GDM1 (cell line): Measurements from ENCODE around the gene HNRNPM.

Experiments used
- DNase-seq: peaks from one replicate; lab custom pipeline; 2025; lab: John Stamatoyannopoulos, UW

Gene HNRNPM

DNA sequence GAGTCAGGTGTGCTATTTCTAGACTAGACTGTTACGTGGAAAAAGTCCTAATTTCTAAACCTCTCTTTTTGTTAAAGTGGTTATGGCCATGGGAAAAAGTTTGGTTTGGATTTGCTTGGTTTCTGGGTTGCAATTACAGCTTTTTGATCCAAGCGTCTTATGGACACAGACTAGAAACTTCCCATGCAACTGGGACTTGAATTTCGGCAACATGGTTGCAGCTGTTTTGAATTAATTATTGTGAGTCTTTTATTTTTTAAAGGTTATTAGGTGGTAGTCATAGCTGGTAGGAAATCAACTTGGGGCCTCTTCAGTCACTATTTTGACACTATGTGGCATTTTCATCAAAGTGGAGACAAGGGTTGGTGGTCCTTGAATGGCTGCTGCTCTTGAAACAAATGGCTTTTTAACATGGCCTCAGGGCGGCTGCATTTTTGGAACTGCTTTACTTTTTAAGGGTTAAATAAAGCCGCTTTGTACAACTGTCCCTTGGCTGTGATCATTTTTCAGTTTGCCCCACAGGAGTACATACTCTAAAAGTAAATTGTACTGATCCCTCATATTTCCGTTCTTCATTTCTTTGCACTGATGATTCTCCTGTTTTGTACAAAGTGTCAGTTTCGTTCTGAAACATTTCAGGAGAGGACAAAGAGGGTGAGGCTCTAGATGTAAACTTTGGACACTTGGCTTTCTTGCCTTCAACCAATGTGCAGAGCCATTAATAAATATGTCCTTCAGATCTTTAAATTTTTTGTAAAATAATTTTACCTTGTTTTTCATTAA is 15.9 kb downstream of the HNRNPM start:
- no peak for DNase-seq

- no peak for DNase-seq
Observed at GRCh38 chr19:8461376-8461775, 16.6 kb downstream of the HNRNPM start.

GRCh38 chr19:8461891-8462290 is 17.1 kb downstream of the HNRNPM start:
- no peak for DNase-seq

DNA sequence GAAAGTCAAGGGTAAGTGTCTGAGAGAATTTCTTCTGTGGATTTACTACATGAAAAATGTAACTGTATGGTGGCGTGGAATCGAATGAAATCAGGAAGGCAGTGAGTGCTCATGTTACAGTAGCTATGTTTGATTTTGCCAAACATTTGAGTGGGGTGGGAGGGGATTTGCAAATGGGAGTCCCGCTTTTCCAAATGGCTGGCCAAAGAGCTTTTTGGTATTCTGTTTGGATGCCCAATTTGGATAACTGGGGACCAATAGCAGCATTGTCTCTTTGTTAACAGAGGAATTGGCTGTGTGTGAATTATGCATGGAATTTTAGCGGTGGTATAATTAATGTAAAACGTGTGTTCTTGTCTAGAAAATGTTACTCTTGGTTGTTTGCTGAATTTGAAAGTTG is 17.8 kb downstream of the HNRNPM start:
- DNase-seq = no peak

DNA sequence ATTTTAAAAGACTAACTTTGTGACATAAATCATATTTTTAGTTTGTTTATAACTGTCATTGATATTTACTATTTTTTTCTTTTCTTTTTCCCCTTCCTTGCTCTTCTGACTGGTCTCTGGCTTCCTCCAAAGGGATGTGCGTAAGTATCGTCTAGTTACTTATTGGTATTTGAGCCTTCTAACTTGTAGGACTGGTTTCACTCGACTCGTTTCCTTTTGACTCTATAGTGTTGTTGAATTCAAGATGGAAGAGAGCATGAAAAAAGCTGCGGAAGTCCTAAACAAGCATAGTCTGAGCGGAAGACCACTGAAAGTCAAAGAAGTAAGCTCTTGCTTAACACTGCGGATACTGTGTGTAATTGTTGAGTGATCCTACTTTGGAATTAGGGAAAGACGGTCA is 18.6 kb downstream of the HNRNPM start:
- no peak for DNase-seq

- no peak for DNase-seq
Observed at GRCh38 chr19:8466018-8466417, 21.2 kb downstream of the HNRNPM start.

- DNase-seq = no peak
Observed at GRCh38 chr19:8468124-8468523, 23.3 kb downstream of the HNRNPM start.

- no peak for DNase-seq
Observed at GRCh38 chr19:8468761-8469373, 24.1 kb downstream of the HNRNPM start.

DNA sequence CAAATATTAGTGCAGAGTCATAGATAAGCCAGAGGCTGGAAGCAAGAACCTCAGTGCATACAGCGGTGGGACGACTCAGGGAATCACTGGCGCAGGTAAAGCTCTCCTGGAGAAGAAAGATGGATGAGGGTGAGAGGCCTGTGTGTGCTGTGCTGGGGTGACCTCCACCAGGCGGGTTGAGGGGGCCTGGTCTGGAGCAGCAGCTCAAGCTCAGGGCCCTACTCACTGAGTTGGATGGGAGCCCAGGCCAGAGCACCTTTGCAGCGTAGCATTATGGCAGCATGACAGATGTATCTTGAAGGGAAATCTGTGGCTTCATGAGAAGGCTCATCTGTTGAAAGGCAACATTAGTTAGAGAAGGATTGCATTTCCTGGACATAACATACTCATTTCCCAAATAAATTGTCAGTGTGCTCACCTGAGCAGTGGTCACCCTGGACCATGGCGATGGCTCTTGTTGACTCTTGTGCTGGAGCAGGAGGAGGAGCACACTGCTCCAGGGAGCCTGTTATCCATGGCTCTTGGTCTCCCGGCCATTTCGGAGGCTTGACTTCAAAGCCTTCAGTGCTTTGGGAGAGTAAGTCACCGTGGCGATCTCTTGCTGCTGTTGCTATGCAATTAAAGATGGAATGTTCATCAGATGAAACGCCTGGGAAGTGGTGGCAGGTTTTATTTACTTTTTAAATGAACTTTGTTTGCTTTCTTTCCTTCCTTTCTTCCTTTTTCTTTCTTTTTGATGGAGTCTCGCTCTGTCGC is 25.0 kb downstream of the HNRNPM start:
- DNase-seq = no peak

DNA sequence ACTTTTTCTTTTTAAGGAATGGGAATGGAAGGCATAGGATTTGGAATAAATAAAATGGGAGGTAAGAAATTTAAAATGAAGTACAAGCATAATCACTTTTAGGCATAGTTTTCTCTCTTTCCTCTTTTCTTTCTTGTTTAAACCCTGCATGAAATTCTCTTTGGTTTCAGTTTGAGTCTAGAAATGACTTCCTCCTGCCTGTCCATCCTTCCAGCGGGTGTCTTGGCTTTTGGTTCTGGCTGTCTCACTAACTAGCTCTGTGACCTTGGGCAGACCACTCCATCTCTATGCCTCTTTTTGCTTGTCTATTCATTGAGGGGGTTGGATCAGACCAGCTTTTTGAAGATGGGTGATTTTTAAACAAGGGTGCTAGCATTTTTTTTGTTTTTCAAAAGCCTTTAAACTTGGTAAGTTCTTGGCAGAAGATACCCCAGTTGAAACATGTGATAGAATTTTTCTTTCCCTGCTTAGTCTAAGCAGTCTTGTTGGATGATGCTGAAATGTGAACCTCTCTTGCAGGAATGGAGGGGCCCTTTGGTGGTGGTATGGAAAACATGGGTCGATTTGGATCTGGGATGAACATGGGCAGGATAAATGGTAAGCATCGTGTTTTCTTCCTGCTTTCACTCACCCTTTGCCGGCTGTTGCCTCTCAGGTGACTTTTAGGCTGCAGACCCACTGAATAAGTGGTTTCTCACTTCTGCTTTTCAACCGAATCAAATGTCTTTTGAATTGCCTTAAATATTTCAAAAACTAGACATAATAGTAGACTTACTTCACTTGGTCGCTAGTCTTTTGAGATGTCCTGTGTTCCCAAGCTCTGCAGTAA is 29.1 kb downstream of the HNRNPM start:
- no peak for DNase-seq

DNA sequence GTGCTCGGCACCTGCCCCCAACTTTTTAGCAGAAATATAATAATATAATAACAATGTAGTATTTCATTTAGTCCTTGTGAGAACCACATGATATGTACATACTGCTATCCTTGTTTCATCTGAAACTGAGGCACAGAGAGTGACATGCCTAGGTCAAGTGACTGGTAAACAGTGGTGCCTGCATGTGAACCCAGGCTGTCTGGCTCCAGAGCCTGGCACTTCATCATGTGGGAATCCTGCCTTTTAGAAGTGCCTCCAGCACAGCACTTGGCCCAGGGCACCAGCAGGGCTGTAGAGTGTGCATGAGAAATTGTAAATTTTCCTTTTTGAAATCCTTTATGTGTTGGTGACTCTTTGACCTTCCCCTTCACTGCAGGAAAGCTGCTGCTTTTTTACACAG is 30.2 kb downstream of the HNRNPM start:
- no peak for DNase-seq

GRCh38 chr19:8476524-8476923 is 31.7 kb downstream of the HNRNPM start:
- no peak for DNase-seq

GRCh38 chr19:8477889-8478288 is 33.1 kb downstream of the HNRNPM start:
- DNase-seq = no peak

GRCh38 chr19:8478598-8478997 is 33.8 kb downstream of the HNRNPM start:
- no peak for DNase-seq

DNA sequence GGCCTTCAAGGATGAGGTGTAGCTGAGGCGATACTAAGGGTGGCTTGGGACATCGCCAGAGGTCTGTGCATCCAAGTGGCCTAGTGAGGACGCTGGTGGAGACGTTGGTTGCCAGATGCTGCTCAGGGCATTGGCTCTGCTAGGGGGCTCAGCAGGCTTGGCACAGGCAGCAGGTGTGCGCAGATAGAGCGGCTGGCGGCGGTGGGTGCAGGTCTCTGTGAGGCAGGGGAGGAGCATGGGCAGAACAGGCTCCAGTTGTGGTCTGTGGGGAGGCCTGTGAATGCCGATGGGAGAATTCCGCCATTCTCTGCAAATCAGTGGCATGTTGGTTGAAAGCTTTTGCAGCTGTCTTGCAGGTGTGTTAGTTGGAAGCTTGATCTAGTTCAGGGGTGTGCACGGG is 36.4 kb downstream of the HNRNPM start:
- no peak for DNase-seq

DNA sequence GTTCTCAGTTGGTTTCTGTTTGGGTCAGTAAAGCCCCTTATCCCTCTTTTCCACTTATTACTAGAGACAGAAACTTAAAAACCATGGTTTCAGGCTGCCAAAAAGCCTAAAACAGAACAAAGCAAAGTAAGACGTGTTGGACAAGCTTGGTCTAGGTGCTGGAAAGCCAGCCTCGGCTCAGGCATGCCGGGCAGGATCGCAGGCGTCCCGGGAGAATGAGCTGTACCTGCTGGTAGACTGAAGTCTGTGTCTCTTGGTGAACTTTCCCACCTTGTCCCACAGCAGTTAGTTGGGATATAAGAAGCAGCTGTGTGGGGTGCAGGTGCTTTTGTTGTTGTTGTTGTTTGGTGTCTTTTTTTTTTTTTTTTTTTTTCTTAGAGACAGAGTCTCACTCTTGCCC is 36.8 kb downstream of the HNRNPM start:
- DNase-seq = no peak

DNA sequence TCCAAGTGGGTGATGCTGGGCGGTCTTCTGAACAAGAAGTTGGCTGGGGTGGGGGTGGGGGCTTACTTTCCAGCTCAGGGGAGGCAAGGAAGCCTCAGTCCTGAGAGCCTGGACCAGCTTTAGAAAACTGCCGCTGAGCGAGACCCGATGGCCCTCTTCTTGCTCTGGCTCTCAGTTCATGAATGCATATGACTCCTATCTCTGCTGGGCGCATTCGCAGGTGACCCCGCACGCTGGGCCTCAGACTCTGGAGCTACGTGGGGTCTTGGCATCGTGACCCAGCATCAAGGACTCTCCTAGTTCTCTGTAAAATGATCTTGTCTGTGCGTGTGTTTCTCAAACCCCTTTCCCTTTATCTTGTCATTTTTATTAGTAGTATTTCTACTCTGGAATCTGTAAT is 37.9 kb downstream of the HNRNPM start:
- DNase-seq = no peak

DNA sequence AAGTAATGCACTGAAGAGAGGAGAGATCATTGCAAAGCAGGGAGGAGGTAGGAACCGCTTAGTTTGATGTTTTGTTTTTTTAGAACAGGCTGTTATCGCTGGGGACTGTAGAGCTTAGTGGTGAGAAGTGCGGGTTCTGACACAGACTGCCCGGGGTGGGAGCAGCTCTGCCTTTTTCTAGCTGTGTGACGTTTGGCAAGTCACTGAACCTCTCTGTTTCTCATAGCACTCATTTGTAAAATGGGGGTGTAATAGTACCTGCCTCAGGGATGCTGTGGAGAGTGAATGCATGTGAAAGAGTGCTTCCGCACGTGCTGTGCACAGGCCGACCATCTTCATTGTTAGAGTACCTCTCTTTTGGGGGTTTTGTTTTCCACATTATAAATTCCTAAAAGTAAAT is 38.4 kb downstream of the HNRNPM start:
- DNase-seq = no peak

DNA sequence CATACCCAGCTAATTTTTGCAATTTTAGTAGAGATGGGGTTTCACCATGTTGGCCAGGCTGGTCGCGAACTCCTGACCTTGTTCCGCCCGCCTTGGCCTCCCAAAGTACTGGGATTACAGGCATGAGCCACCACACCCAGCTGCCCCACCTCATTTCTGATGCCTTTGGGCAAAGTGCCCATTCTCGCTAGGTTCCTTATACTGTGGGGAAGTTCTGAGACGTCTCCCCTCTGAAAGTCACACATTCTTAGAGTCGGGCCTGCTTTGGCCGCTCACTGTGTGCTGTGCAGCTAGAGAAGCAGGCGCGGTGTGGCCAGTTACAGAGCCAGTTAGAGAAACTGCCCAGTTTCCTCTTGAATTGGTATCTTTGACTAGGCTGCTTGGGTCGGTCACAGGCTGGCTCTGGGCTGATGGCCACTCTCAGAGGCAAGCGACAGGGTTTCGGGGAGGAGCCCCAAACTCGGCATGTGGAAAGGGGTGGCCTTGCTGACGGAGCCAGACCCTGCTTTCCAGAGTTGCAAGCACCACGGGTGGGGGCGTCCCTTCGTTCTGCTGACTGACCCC is 39.6 kb downstream of the HNRNPM start:
- no peak for DNase-seq

DNA sequence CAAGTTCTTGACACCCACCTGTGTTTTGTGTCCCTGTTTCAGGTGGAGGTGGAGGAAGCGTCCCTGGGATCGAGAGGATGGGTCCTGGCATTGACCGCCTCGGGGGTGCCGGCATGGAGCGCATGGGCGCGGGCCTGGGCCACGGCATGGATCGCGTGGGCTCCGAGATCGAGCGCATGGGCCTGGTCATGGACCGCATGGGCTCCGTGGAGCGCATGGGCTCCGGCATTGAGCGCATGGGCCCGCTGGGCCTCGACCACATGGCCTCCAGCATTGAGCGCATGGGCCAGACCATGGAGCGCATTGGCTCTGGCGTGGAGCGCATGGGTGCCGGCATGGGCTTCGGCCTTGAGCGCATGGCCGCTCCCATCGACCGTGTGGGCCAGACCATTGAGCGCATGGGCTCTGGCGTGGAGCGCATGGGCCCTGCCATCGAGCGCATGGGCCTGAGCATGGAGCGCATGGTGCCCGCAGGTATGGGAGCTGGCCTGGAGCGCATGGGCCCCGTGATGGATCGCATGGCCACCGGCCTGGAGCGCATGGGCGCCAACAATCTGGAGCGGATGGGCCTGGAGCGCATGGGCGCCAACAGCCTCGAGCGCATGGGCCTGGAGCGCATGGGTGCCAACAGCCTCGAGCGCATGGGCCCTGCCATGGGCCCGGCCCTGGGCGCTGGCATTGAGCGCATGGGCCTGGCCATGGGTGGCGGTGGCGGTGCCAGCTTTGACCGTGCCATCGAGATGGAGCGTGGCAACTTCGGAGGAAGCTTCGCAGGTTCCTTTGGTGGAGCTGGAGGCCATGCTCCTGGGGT is 41.0 kb downstream of the HNRNPM start:
- no peak for DNase-seq

DNA sequence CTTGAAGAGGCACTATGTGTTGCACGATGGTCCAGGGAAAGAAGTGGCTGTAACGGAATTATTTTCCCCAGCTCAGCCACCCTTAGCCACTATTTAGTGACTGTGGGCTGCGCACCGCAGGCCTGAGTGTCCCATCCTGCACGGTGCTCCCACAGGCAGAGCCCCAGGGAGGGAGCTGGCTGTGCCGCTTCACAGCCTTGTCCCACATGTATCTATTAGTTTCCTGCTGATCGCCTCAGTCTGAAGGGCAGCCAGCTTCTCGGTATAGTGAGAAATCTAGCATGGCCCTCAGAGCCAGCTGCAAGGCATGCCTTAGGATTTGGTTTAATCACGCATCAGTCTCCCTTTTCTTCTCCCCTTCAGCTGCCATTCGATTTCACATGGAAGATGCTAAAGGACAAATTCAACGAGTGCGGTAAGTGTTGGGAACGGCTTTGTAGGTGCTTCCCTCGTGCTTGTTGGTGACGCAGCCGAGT is 41.9 kb downstream of the HNRNPM start:
- no peak for DNase-seq
